ENCODE data around the gene SERPIND1. TPM values are rescaled to one million over a fixed set of nuclear protein-coding genes. Genes with fewer than 3 reads are reported as not detected.

The SERPIND1 gene
- total and polyA plus RNA-seq, 2 of the 8 experiments (the other 6 are each of a cell fraction or from before 2014, with no cell fraction given) = not detected

DNA sequence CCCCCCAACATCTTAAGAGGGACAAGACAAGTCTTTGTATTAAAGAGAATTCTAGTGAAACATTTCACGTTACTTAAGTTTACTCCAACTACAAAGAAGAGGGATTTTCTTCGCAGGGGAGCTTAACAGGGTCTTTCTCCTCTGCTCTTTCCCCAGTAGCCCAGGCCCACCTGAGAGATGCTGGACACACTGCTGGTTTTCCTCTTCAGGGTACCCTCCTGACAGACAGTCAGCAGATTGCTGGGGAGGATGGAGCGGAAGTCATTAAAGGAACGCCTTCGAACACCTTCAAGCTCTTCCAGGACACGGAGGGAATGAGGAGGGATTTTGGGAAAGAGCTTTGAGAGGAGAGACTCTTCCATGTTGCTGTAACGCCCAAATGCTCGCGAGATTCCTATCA lies 45.6 kb downstream of the SERPIND1 start (continued):
- TF ChIP-seq, protein P1, sequence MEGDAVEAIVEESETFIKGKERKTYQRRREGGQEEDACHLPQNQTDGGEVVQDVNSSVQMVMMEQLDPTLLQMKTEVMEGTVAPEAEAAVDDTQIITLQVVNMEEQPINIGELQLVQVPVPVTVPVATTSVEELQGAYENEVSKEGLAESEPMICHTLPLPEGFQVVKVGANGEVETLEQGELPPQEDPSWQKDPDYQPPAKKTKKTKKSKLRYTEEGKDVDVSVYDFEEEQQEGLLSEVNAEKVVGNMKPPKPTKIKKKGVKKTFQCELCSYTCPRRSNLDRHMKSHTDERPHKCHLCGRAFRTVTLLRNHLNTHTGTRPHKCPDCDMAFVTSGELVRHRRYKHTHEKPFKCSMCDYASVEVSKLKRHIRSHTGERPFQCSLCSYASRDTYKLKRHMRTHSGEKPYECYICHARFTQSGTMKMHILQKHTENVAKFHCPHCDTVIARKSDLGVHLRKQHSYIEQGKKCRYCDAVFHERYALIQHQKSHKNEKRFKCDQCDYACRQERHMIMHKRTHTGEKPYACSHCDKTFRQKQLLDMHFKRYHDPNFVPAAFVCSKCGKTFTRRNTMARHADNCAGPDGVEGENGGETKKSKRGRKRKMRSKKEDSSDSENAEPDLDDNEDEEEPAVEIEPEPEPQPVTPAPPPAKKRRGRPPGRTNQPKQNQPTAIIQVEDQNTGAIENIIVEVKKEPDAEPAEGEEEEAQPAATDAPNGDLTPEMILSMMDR (IDR thresholded peaks at IDR 0.05; ENCODE audit: control extremely low read depth in 1 of 3, insufficient read depth in 1 of 3, low read depth in 1 of 3, low read length in 3 of 3) = no peak
- TF ChIP-seq RXRA (IDR thresholded peaks at IDR 0.05; ENCODE audit: insufficient read depth, low read depth, low read length) = no peak
- TF ChIP-seq, protein P2, sequence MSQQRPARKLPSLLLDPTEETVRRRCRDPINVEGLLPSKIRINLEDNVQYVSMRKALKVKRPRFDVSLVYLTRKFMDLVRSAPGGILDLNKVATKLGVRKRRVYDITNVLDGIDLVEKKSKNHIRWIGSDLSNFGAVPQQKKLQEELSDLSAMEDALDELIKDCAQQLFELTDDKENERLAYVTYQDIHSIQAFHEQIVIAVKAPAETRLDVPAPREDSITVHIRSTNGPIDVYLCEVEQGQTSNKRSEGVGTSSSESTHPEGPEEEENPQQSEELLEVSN (IDR thresholded peaks at IDR 0.05) = no peak
- no peak for TF ChIP-seq SIRT6 (IDR thresholded peaks at IDR 0.05; ENCODE audit: low read length)
- no peak for TF ChIP-seq SP4 (IDR thresholded peaks at IDR 0.05; ENCODE audit: low read length)
- TF ChIP-seq ATF2 (IDR thresholded peaks at IDR 0.05; ENCODE audit: low read length) = no peak
- TF ChIP-seq HDAC2 (IDR thresholded peaks at IDR 0.05; ENCODE audit: borderline replicate concordance in 1 of 2, low read depth in 2 of 2, low read length in 2 of 2) = no peak
- TF ChIP-seq EZH2 (IDR thresholded peaks at IDR 0.05; ENCODE audit: low read depth, low read length, severe bottlenecking) = no peak

Data from H1 (cell line).